ENCODE data around the gene ADCY2.

- TF ChIP-seq CTCF (IDR thresholded peaks at IDR 0.05): no peak
- no peak for TF ChIP-seq POLR2A (IDR thresholded peaks at IDR 0.05)
Measured at GRCh38 chr5:7625740-7626139, 229.8 kb downstream of the ADCY2 start.
